DMS 273 (cell line): Measurements from ENCODE around the gene GALR2.
A peak's percentile ranks its signal among the peaks of the same experiment; 100 is the strongest.

Experiments used
- DNase-seq: peaks from one replicate; lab custom pipeline; 2025; ENCODE audit not compliant: unreplicated experiment; lab: John Stamatoyannopoulos, UW

Gene GALR2

DNA sequence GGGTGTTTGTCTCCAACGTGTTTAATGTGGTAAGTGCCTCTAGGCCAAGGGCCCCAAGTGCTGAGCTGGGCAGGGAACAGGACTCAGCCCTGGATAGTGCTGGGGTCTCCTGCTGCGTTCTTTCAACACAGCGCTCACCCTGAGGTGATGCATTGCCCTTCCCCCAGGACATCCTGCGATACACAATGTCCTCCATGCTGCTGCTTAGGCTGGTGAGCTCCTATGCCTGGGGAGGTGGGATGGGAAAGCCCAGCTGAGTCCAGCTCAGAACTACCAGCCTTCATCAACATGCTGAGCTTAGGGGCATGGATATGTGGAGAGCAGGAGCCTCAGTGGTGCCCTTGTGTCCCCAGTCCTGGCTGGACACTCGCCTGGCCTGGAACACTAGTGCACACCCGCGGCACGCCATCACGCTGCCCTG is 5.0 kb downstream of the GALR2 start:
- DNase-seq = no peak

GRCh38 chr17:76079956-76080767 is 5.6 kb downstream of the GALR2 start:
- peak; percentile 67 for DNase-seq

GRCh38 chr17:76080768-76081287 is 6.2 kb downstream of the GALR2 start:
- DNase-seq = peak; percentile 46

- no peak for DNase-seq
These were observed 7.0 kb downstream of the GALR2 start for GRCh38 chr17:76081295-76082210.

- DNase-seq = no peak
These were observed 8.0 kb downstream of the GALR2 start for GRCh38 chr17:76082326-76083251.

DNA sequence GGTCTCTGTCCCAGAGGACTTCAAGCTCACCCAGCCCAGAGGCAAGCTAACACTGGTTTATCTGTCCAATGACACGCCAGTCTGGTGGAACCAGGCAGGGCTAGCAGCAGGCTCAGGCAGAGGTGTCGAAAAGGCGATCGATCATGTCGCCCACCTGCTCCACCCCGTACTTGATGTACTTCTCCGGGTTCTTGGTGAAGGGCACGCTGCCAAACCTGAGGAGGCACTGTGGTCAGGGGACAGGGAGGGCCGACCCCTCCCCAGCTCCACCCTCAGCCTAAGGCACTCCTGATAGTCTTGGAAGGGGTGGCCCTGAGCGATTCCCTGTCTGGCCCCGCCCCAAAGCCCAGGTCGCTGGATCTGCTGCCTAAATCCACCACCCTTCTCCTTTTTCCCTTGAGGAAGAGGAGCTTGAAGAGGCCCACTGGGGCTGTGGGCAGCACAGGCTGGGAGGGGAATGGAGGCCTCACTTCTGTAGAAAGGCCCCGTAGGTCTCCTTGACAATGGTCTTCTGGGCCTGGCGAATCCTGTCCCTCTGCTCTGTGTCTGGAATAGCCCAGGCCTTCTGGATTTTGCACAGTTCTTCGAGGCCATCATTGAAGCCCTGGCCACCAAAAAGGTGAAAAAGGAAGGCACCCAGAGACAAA is 9.1 kb downstream of the GALR2 start:
- no peak for DNase-seq

DNA sequence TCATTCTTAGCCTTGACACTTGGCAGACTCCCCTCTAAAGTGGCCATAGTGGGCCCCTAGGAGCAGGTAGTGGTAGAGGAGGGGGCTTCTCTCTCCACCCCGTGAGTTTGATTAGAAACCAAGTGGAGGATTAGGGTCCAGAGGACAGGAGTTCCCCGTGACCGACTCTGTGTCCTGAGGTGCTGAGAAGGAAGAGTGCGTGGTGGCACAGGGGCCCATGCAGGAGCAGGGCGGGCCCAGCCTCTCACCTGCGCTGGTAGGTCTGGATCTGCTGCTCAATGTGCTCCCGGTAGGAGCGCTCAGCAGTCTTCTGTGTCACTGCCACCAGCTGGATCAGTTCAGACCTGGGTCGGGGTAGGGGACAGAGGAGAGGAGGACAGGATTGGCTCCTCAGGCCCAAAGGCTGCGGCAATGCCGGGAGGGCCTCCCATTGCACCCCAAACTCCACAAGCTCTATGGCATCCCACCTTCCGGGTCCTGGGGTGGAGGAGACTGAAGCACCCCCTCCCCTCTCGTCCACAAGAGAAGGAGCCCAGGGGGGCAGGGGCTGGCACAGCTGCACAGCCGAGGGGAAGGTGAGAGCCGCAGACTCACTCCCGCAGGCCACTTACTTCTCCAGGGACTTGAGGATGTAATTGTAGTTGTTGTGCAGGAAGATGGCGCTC is 10.6 kb downstream of the GALR2 start:
- DNase-seq = no peak

DNA sequence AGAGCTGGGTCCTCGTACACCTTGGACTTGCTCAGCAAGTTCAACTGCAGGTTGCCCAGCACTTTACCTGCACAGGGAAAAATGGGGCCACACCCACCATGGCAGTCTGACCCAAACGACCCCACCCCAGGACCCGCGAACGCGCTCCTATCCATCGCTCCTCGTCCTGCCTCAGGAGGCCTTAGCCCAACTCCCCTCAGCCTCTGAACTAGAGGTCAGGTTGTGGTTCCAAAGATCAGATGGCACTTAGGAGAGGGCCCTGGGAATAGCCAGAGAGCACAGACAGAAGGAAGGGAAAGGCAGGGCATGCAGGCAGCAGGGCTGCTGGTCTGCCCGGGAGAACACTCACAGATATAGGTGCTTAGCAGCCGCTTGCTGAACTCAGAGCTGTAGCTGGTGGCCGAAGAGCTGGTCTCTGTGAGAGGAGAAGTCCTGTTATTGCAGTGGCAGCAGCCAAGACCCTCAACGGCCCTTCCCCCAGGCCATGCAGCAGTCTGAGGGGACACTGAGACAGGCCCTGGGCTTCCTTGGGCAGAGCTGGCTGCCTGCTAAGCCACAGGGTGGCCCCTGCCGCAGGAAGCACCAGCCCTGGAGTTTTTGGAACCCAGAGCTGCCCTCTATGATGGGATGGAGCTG is 11.3 kb downstream of the GALR2 start:
- no peak for DNase-seq

GRCh38 chr17:76086384-76086783 is 11.8 kb downstream of the GALR2 start:
- DNase-seq = no peak

GRCh38 chr17:76087531-76087930 is 12.9 kb downstream of the GALR2 start:
- DNase-seq = no peak

GRCh38 chr17:76088041-76088867 is 13.7 kb downstream of the GALR2 start:
- peak; percentile 34 for DNase-seq

DNA sequence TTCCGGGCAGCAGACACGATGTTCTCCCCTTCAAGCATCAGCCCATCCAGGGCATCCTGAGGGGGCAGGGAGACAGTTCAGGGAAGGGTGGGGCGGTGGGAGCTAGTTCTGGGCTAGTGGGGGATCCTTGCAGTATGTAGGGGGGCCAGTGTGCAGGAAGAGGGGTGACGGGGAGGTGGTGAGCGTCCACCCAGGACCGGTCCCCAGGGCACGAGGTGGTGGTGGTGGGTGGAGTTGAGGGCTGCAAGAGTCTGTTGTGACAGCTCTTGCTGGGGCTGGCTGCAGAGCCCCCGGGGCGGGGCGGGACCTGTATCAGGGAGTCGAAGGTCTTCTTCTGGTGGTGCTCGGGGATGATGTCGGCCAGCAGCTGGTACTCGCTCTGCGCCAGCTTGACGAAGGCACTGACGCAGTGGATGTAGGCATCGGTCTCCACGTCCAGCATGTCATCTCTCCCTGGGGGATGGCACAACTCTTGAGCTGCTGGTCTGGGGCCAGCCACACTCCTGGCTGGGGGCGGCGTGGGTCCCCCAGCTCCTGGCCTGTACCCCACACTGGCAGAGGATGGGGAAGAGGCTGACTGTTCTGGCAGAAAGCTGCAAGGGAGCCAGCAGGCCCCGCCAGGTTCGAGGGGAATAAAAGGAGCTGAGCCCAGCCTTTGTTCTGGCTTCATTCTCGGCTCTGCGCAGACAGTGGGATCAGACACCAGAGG is 14.4 kb downstream of the GALR2 start:
- no peak for DNase-seq

DNA sequence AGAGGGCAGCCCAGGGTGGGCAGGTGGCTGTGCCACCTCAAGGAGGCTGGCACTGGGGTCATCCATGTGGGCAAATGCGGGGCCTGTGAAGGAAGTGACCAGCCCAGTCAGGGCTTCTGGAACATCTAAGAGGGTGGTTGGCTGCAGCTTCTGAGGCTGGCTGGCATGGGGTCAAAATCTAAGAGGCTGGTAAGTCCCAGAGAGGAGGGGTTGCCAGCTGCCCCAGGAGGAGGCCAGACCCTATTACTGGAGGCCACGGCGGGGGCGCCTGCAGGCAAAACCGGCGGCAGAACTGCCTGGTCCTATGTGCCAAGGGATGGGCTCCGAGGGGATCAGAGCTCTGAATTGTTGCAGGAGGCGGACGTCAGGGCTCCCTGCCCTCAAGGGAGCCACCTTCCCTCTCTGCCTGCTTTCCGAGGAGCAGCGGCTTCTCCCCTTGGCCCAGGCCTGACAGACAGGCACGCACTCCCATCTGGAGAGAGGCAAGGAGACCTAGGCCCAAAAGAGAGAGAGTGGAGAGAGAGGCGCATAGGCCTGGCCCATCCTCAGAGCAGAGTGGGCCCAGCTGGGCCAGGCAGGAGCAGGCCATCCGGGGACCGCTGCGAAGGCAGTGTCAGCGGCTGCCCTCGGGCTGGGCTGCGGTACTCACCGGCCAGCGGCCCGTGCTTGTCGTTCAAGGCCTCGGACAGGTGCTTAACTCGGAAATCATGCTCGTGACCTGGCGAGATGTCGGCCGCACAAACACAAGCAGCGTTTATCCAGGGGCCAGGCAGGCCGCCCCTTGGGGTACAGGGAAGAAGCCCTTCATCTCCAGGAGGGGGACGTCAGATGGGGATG is 15.3 kb downstream of the GALR2 start:
- DNase-seq = no peak

GRCh38 chr17:76090517-76091129 is 16.0 kb downstream of the GALR2 start:
- DNase-seq = no peak

GRCh38 chr17:76091526-76092286 is 17.1 kb downstream of the GALR2 start:
- DNase-seq = no peak
